OCI-LY1 (cell line): ENCODE data around the gene NSD1.

Source experiments
- H2AFZ ChIP-seq: fragments of 200-600 bp; sonication (generic), shearing (Covaris generic); 2 replicates; pipeline ENCODE4 v1.6.0; 2014; ENCODE audit warnings: antibody characterized with exemption, mild to moderate bottlenecking, low read length
- H3F3A ChIP-seq: fragments of 200-600 bp; sonication (generic), shearing (Covaris generic); 2 replicates; pipeline ENCODE4 v1.6.0; 2014; ENCODE audit warnings: mild to moderate bottlenecking, antibody characterized with exemption, low read length, moderate library complexity; ENCODE audit not compliant: insufficient read depth
- H3K27ac ChIP-seq: fragments of 200-600 bp; sonication (generic); 2 replicates; pipeline ENCODE4 v1.5.1; 2014; ENCODE audit warnings: low read length, mixed run types, mild to moderate bottlenecking, low read depth; ENCODE audit not compliant: poor library complexity, severe bottlenecking
- H3K27me3 ChIP-seq: fragments of 200-600 bp; sonication (generic); 2 replicates; pipeline ENCODE4 v1.6.0; 2014; ENCODE audit warnings: antibody characterized with exemption, mild to moderate bottlenecking, low read length, moderate library complexity; ENCODE audit not compliant: insufficient read depth
- H3K36me3 ChIP-seq: fragments of 200-600 bp; sonication (generic); 2 replicates; pipeline ENCODE4 v1.6.1; 2014; ENCODE audit warnings: mild to moderate bottlenecking, antibody characterized with exemption, low read length, moderate library complexity, mixed read lengths; ENCODE audit not compliant: insufficient read depth
- H3K4me1 ChIP-seq: fragments of 200-600 bp; sonication (generic); 2 replicates; pipeline ENCODE4 v1.5.1; 2014; ENCODE audit warnings: mild to moderate bottlenecking, low read length, moderate library complexity; ENCODE audit not compliant: insufficient read depth, severe bottlenecking
- H3K4me2 ChIP-seq: fragments of 200-600 bp; sonication (generic), shearing (Covaris generic); 2 replicates; pipeline ENCODE4 v1.6.1; 2014; ENCODE audit warnings: low read length
- H3K4me3 ChIP-seq: fragments of 200-600 bp; sonication (generic); 2 replicates; pipeline ENCODE4 v1.5.1; 2014; ENCODE audit warnings: low read length, low read depth, mild to moderate bottlenecking, mixed read lengths; ENCODE audit not compliant: poor library complexity, severe bottlenecking
- H3K79me2 ChIP-seq: fragments of 200-600 bp; shearing (Covaris generic); 2 replicates; pipeline ENCODE4 v1.6.1; 2016; ENCODE audit warnings: mixed run types, low read length, mixed read lengths; ENCODE audit not compliant: insufficient read depth
- H3K9ac ChIP-seq: fragments of 200-600 bp; sonication (generic), shearing (Covaris generic); 2 replicates; pipeline ENCODE4 v1.6.1; 2014; ENCODE audit warnings: mild to moderate bottlenecking, low read length, mixed read lengths
- H3K9me2 ChIP-seq: fragments of 200-600 bp; sonication (generic), shearing (Covaris generic); 2 replicates; pipeline ENCODE4 v1.6.1; 2014; ENCODE audit warnings: low read depth, mild to moderate bottlenecking, low read length, mixed read lengths
- H3K9me3 ChIP-seq: fragments of 200-600 bp; shearing (Covaris generic); 2 replicates; pipeline ENCODE4 v1.6.1; 2014; ENCODE audit warnings: low read length, mixed read lengths
- H4K20me1 ChIP-seq: fragments of 200-600 bp; sonication (generic), shearing (Covaris generic); 2 replicates; pipeline ENCODE4 v1.6.0; 2016; ENCODE audit warnings: mild to moderate bottlenecking, low read length; ENCODE audit not compliant: insufficient read depth
- CTCF ChIP-seq: fragments of 200-600 bp; sonication (generic), shearing (Covaris generic); IDR thresholded peaks from 2 replicates; pipeline ENCODE4 v1.5.1; 2017; ENCODE audit warnings: mild to moderate bottlenecking, antibody characterized with exemption, low read length, moderate library complexity, mixed read lengths
- EZH2 ChIP-seq: fragments of 200-600 bp; sonication (generic), shearing (Covaris generic); IDR thresholded peaks from 2 replicates; pipeline ENCODE4 v1.8.0; 2017; ENCODE audit warnings: borderline replicate concordance, mixed run types, mild to moderate bottlenecking, antibody characterized with exemption, low read length, moderate library complexity, mixed read lengths

NSD1 gene

GRCh38 chr5:177261510-177261909 lies 127.9 kb downstream of the NSD1 start:
- Histone ChIP-seq H3K27ac (no peak overlapping the region), H3K4me1 (no peaks in the 10 kb centered on the region), H4K20me1 (no peaks in the 10 kb centered on the region), H3K9me2 (no peaks in the 10 kb centered on the region), H3K9me3 (no peaks in the 10 kb centered on the region), H3K36me3 (peaks cover 89% of the 10 kb centered on the region), H3K4me3 (no peak overlapping the region), H3K79me2 (no peaks in the 10 kb centered on the region), H3F3A (no peaks in the 10 kb centered on the region), H3K4me2 (no peak overlapping the region), H3K27me3 (no peaks in the 10 kb centered on the region), H3K9ac (no peak overlapping the region), H2AFZ (no peak overlapping the region)
- TF ChIP-seq EZH2 (no peak), CTCF (no peak)

DNA sequence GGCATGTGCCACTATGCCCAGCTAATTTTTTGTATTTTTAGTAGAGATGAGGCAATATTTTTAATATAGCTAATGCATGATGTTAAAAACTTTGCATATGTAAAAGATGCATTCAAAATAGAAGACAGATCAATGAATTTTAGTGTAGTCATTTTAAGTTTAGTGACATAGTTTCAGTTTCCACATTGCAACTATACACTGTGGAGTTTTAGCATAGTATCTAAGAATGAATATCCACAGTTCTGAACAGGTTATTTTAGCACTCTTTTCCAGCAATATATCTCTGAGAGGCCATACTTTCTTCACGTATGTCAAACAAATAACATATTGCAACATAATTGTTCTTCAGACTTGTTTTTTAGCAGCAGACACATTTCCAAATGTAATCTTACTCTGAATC lies 130.6 kb downstream of the NSD1 start:
- H3K79me2 ChIP-seq, result no peaks in the 10 kb centered on the region
- H3K4me2 ChIP-seq, result no peak overlapping the region
- no peaks in the 10 kb centered on the region for H3K27me3 ChIP-seq
- no peaks in the 10 kb centered on the region for H3K4me1 ChIP-seq
- H3K9ac ChIP-seq, result no peak overlapping the region
- no peaks in the 10 kb centered on the region for H3K9me2 ChIP-seq
- H3F3A ChIP-seq, result no peaks in the 10 kb centered on the region
- H4K20me1 ChIP-seq, result no peaks in the 10 kb centered on the region
- no peak overlapping the region for H3K27ac ChIP-seq
- H2AFZ ChIP-seq, result no peak overlapping the region
- TF ChIP-seq CTCF (no peak), EZH2 (no peak)
- no peaks in the 10 kb centered on the region for H3K9me3 ChIP-seq
- no peak overlapping the region for H3K4me3 ChIP-seq
- H3K36me3 ChIP-seq, result peaks cover 81% of the 10 kb centered on the region

GRCh38 chr5:177265395-177265794 lies 131.8 kb downstream of the NSD1 start:
- Histone ChIP-seq H4K20me1 (no peaks in the 10 kb centered on the region), H3K9ac (no peak overlapping the region), H3K79me2 (no peaks in the 10 kb centered on the region), H3K36me3 (peaks cover 81% of the 10 kb centered on the region), H3K9me2 (no peaks in the 10 kb centered on the region), H3K4me1 (no peaks in the 10 kb centered on the region), H3F3A (no peaks in the 10 kb centered on the region), H3K27me3 (no peaks in the 10 kb centered on the region), H3K4me2 (no peak overlapping the region), H3K4me3 (no peak overlapping the region), H2AFZ (no peak overlapping the region), H3K27ac (no peak overlapping the region), H3K9me3 (no peaks in the 10 kb centered on the region)
- TF ChIP-seq CTCF, result no peak
- TF ChIP-seq EZH2, result no peak
